GM21360 (cell line): Measurements from ENCODE around the gene VIPR2.

ENCODE experiments used
- ATAC-seq: cut with Tn5 transposase; IDR thresholded peaks from one replicate; pipeline ENCODE4 v1.9.1; 2021; ENCODE audit warnings: mild to moderate bottlenecking, moderate library complexity; ENCODE audit not compliant: unreplicated experiment

The VIPR2 gene

GRCh38 chr7:159158125-159158887 is 13.6 kb upstream of the VIPR2 start:
- ATAC-seq, result no peak

- ATAC-seq, result no peak
These were observed 13.0 kb upstream of the VIPR2 start for GRCh38 chr7:159157714-159158113.

- ATAC-seq, result no peak
These were observed 12.0 kb upstream of the VIPR2 start for GRCh38 chr7:159156436-159157245.

GRCh38 chr7:159155410-159155809 is 10.7 kb upstream of the VIPR2 start:
- ATAC-seq, result no peak

- no peak for ATAC-seq
These were observed 9.6 kb upstream of the VIPR2 start for GRCh38 chr7:159154243-159154642.

GRCh38 chr7:159153511-159153910 is 8.8 kb upstream of the VIPR2 start:
- ATAC-seq, result no peak

GRCh38 chr7:159152816-159153215 is 8.1 kb upstream of the VIPR2 start:
- no peak for ATAC-seq

- no peak for ATAC-seq
These were observed 6.6 kb upstream of the VIPR2 start for GRCh38 chr7:159151231-159151630.

GRCh38 chr7:159149488-159149887 is 4.8 kb upstream of the VIPR2 start:
- no peak for ATAC-seq

GRCh38 chr7:159148430-159149395 is 4.0 kb upstream of the VIPR2 start:
- no peak for ATAC-seq

GRCh38 chr7:159147687-159148086 is 3.0 kb upstream of the VIPR2 start:
- no peak for ATAC-seq

GRCh38 chr7:159147246-159147645 is 2.6 kb upstream of the VIPR2 start:
- ATAC-seq, result no peak

- no peak for ATAC-seq
These were observed 1.6 kb upstream of the VIPR2 start for GRCh38 chr7:159146084-159146858.

- no peak for ATAC-seq
These were observed 806 bp upstream of the VIPR2 start for GRCh38 chr7:159145490-159145855.

GRCh38 chr7:159143780-159144757 is 598 bp downstream of the VIPR2 start:
- no peak for ATAC-seq

- ATAC-seq, result no peak
These were observed 1.9 kb downstream of the VIPR2 start for GRCh38 chr7:159142730-159143129.

- no peak for ATAC-seq
These were observed 2.5 kb downstream of the VIPR2 start for GRCh38 chr7:159142199-159142598.

GRCh38 chr7:159141660-159142059 is 3.0 kb downstream of the VIPR2 start:
- no peak for ATAC-seq

- no peak for ATAC-seq
These were observed 3.5 kb downstream of the VIPR2 start for GRCh38 chr7:159141167-159141566.
